Activated CD8-positive, alpha-beta memory T cell treated with anti-CD3 and anti-CD28 coated beads, Interleukin-2, amount 50 U/mL, for 1 hour (primary cell): ENCODE data around the gene GHITM.
"Not testable (repeated sequence)": the region's sequence is repeated elsewhere in the genome, so short reads cannot be mapped to it uniquely, and the experiment has no call there.

ENCODE experiments used
- DNase-seq: peaks from one replicate; pipeline ENCODE4 v3.0.0-alpha.2; 2020; ENCODE audit errors: extremely low read depth

The GHITM gene, protein sequence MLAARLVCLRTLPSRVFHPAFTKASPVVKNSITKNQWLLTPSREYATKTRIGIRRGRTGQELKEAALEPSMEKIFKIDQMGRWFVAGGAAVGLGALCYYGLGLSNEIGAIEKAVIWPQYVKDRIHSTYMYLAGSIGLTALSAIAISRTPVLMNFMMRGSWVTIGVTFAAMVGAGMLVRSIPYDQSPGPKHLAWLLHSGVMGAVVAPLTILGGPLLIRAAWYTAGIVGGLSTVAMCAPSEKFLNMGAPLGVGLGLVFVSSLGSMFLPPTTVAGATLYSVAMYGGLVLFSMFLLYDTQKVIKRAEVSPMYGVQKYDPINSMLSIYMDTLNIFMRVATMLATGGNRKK

DNA sequence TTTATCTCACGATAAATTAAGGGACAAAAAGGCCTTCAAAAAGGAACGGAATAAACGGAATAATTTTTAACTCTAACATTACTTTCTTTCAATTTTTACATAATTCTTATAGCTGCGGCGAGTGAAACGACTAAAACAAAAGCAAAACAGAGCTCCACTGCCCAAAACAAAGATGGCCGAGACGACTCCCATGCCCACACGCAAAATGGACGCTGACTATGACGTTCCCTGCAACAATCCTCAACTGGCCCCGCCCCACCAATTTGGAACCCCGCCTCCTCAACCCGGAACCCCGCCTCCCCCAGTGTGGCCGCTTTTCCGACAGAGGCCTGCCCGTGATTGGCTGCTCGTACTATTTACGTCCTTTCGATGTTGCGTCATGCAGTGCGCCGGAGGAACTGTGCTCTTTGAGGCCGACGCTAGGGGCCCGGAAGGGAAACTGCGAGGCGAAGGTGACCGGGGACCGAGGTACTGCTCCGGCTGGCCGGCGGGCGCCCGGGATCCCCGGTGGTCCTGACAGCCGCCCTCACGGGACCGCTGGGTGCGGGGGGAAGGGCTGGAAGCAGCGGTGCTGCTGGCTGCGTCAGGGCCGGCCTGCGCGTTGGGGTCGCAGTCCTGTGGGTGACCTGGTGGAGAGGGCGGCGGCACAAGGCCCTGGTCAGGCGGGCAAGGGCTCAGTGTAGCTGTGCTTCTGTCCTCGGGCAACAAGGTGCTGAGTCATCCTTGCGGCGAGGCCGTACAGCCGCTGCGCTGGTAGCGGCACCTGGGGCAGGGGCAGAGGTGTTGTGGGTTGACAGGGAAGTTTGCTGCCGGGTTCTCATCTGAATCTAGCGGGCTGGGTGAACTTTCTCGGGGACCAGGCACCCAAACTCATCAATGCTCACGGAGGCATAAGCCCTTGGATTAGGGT is at the start of gene GHITM:
GHITM (plus strand) TSS at position 384 of the 910 bp plus-strand sequence. CDS start 1,992 bp downstream, outside the sequence.
- peak; percentile 97 for DNase-seq

DNA sequence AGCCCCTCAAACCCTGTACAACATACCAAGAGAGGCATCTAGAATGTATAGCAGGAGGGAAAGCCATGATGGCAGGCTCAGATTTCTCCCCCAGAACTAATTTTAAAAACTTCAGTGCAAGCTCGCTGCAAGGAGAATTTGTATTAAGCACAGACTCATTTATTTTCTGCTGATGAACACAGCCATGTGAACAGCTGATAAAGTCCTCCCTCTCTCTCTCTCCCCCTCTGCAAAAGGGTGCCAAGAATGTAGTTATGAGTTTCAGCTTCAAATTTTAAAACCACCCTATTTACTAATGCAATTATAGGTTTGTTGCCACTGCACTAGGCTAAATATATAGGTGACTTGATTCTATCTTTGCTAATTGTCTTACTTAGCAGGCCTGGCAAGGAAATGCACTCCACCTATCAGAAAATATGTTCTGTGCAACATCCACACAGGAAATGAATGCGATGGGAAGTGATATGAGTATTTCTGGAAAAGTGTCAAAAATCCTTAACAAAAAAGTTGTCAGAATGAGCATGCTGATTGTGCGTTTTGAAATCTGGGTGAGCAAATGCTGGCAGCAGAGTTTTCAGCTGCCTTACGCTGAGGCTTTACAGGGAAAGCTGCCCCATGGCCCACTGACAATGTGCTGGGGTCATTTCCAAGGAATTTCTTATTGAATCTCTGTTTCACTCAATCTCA is 43.4 kb upstream of the GHITM start:
- DNase-seq: no peak

DNA sequence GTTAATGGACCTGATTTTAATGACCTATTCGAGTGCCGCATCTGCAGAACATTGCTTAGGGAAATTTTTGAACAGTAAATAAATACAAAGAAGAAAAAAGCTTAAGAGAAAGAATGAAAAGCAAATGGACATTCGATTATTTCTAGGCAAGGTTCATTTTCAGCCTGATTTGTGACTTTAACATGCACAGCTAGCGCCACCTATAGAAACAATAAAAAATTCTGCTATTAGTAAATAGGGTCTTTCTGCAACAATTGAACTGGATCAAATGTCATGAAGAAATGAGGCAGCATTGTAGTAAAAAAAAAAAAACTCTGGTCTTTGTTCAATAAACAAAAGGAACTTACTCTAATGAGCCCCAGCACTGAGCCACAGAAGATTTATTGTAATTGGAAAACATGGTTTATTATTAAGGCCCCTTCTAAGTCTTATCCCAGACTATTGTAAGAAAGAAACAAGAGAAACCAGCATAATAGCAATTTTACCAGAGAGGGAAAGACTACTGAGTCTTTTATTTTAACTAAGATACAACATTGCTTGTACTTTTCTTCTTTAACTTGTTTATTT is 41.4 kb upstream of the GHITM start:
- no peak for DNase-seq

DNA sequence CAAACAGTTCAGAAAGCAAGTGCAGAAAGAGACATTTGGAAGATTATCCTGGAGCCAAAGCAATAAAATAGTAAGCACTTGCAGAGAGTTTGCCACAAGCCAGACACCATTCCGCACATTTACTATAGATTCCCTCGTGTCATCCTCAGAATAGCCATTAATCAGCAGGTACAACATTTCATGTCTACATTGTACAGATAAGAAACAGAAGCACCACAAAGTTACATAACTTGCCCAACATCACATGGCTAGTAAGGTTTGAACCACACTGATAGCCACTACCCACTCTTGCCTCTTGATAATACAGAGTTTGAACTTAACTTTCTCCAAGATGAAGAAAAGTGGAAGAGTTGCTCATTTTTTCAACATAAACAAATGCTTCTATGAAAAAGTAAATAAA is 40.6 kb upstream of the GHITM start:
- DNase-seq: no peak

DNA sequence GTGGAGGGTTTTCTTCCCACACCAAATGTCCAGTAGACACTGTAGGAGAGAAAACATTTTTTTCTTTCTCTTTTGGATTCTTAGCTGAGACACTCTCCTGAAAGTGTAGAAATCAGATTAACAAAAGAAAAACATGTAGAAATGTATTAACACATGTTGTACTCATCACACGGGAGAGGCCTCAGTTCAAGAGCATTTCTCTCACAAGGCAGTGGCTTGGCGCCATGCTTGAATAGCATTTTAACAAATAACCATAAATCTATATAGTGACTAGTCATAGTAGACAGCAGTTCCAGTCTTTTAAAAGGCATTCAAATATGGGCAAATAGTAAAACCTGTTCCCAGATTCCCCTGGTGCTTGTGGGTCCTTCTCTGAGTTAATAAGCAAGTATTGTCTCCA is 38.3 kb upstream of the GHITM start:
- DNase-seq: no peak

DNA sequence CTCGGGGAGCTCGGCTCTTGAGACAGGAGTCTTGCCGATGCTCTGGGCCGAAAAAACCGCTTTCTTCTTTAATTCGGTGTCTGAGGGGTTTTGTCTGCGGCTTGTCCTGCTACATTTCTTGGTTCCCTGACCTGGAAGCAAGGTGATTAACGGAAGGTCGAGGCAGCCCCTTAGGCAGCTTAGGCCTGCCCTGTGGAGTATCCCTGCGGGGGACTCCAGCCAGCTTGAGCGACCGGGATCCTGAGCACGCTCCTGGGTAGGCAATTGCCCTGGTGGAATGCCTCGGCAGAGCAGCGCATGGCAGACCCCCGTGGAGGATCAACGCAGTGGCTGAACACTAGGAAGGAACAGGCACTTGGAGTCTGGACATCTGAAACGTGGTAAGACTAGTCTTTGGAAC is 30.5 kb upstream of the GHITM start:
- DNase-seq: no peak

DNA sequence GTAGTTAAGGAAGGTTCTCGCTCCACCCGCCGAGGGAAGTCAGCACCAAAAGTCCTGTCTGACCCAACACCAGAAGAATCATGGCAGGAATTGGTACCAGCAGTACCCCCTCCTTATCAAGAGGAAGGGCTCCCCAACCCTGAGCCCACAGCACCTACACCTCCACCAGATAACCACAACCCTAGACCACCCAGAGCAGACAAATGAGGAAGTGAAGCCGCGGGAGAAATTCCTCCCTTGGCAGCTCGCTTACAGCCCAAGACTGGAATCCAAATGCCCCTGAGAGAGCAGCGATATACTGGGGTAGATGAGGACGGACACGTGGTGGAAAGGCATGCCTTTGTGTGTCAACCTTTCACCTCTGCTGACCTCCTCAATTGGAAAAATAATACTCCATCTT is 29.5 kb upstream of the GHITM start:
- not testable (repeated sequence) for DNase-seq

DNA sequence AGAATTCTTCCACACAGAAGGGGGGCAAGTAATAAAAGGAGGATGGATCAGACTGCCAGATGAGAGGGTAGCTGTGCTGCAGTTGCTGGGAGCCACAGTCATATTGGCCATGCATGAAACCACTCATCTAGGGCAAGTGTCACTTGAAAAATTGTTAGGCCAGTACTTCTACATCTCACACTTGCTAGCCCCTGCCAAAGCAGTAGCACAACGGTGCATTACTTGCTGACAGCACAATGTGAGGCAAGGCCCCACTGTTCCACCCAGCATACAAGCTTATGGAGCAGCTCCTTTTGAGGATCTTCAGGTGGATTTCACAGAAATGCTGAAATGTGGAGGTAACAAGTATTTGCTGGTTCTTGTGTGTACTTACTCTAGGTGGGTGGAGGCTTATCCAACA is 25.8 kb upstream of the GHITM start:
- not testable (repeated sequence) for DNase-seq

DNA sequence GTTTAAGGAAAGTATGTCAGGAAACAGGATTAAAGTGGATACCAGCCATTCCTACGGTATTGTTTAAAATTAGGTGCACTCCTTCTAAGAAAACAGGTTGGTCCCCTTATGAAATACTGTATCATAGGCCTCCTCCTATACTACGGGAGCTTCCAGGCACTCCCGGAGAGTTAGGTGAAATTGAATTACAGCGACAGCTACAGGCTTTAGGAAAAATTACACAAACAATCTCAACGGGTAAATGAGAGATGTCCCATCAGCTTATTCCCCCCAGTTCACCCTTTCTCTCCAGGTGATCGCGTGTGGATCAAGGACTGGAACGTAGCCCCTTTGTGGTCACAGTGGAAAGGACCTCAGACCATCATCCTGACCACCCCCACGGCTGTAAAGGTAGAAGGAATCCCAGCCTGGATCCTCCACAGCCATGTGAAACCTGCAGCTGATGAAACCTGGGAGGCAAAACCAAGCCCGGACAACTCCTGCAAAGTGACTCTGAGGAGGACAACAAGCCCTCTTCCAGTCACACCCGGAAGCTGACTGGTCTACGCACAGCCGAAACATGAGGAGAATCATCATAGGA is 25.1 kb upstream of the GHITM start:
- no peak for DNase-seq

DNA sequence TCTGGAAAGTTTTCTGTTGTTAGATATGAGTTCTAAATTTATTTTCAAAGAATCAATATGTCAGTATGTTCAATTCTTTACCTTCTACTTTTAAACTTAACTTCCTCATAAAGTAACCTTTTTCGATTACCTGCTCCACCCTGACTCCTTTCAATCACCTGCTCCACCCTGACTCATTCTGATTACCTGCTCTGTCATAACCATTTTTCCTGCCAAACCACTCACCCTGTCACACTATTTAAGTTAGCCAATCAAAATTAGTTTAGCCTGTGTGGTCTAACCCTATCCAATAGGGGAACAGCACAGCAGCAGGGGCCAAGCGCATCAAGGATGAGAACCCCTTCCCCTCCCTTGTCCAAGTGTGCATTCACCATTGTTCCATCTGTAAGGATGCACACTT is 22.1 kb upstream of the GHITM start:
- not testable (repeated sequence) for DNase-seq

DNA sequence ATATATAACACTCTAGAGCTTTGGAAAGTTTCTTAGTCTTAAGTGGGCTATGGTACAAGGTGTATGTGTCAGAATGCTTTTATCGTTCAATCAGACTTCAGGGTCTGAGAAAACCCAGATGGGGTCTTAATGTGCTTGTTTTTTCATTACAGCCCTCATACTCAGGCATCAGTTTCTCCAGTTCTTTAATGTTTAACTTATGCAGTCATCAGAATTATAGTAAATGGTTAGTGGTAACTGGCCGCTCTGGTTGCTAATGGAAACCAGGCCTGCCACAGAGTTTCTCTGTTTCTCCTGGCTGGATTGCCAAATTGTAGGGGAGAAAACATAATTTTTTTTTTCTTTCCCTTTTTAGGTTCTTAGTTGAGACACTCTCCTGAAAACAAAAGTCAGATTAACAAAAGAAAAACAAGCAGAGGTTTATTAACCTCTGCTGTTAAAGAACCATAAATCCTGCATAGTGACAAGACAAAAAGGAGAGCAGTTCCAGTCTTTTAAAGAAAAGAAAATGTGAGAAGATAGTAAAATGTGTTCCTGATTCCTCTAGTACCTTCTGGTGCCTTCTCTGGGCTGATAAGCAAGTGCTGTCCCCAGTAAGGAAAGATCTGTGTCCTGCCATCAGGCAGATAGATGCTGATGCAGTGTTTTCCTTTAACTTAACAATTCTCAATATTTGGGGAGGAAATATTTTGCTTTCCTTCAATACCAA is 21.5 kb upstream of the GHITM start:
- no peak for DNase-seq

DNA sequence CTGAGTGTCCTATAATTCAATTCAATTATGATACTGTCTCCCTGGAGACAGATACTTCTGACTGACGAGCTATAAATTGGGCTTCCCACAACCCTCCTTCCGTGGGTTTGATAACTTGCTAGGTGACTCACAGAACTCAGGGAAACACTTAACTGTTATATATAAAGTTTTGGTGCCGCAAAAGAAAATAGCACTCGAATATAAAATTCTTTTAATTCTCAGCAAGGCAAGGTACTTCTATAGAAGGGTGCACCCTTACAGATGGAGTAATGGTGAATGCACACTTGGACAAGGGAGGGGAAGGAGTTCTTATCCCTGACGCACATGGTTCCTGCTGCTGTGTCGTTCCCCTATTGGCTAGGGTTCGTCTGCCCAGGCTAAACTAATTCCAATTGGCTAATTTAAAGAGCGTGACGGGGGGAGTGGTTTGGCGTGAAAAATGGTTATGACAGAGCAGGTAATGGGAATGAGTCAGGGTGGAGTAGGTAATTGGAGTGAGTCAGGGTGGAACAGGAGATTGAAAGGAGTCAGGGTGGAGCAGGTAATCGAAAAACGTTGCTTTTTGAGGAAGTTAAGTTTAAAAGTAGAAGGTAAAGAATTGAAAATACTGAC is 20.8 kb upstream of the GHITM start:
- DNase-seq: no peak

DNA sequence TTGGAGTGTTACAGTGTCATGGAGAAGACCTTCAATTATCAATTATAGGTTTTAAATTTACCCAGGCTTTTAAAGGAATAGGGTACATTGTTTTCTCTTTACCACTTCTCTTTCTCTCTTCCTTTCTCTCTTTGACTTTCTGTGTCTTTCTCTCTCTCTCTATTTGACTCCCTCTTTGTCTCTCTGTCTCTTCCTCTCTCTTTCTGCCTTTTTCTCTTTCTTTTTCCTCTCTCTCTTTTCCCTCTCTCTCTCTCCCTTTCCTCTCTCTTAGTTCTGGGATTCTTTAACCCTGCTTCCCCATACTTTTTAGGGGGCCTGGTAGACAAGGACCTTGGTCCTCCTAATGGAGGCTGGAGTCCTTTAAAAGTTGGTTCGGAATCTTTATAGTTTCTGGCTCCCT is 15.9 kb upstream of the GHITM start:
- DNase-seq: no peak

DNA sequence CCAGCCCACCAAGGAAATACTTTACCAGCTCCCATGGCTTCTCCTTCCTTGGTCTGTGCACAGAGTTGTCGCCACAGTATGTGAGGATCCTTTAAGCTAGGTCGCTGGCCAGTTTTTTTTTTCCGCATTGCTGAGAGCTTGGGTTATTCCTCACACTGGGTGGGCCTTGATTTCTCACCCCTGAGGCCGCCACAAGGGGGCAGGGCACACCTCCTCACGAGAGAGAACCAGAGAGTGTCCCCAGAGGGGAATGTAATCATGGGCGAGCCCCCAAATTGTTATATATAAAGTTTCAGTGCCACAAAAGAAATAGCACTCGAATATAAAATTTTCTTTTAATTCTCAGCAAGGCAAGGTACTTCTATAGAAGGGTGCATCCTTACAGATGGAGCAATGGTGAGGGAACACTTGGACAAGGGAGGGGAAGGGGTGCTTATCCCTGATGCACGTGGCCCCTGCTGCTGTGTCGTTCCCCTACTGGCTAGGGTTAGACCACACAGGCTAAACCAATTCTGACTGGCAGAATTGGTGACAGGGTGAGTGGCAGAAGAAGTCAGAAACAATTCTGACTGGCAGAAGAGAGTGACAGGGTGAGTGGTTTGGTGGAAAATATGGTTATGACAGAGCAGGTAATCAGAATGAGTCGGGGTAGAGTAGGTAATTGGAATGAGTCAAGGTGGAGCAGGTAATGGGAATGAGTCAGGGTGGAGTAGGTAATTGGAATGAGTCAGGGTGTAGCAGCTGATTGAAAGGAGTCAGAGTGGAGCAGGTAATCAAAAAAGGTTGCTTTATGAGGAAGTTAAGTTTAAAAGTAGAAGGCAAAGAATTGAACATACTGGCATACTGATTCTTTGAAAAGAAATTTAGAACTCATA is 13.2 kb upstream of the GHITM start:
- DNase-seq: not testable (repeated sequence)

DNA sequence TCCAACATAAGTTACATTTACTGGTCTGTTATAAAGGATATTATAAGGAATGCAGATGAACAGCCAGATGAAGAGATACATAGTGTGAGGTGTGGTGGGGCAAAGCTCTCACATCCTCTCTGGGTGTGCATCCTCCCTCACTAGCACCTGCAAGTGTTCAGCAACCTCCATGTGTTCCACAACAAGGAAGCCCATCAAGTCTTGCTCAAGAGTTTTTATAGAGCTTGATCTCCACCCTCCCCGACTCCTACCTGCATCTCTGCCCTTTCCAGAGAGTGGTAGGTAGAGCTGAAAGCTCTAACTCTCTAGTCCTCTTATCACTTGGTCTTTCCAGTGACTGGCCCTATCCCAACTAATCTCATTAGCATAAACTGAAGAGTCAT is 12.5 kb upstream of the GHITM start:
- no peak for DNase-seq

DNA sequence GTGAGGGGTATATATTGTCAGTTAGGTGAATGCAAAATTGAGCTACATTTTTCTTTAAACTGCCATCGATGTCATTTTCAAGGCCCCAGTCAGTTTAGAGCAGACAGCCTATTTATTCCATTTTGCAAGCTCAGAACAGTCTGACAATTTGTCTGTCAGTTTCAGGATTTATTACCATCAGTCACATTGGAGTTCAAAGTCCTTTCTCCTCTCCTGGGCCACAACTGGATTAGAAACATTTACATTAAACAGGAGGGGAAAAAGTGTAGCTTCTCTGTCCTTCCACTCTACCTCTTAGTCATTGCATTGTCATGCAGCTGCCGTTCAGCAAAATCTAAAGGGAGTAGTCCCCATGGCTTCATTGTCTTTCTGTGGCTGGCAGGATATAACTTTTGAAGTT is 3.5 kb upstream of the GHITM start:
- DNase-seq: no peak

DNA sequence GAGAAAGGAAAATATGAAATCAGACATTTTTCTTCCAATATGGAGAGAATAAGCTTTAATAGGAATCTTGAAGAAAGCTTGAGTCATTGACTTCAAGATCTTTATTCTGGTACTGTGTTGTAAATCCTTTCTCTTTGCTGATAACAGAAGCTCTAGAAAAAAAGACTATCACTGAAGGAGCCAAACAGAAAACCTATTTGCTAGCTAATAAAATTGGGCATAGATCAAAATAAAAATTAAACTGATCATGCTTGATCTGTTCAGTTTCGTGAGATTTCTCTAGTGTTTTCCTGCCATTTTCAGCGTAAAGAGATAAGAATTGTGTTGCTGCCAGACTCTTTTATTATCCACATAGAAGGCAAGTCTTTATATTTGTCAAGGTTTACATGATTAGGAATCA is 1.5 kb upstream of the GHITM start:
- no peak for DNase-seq

DNA sequence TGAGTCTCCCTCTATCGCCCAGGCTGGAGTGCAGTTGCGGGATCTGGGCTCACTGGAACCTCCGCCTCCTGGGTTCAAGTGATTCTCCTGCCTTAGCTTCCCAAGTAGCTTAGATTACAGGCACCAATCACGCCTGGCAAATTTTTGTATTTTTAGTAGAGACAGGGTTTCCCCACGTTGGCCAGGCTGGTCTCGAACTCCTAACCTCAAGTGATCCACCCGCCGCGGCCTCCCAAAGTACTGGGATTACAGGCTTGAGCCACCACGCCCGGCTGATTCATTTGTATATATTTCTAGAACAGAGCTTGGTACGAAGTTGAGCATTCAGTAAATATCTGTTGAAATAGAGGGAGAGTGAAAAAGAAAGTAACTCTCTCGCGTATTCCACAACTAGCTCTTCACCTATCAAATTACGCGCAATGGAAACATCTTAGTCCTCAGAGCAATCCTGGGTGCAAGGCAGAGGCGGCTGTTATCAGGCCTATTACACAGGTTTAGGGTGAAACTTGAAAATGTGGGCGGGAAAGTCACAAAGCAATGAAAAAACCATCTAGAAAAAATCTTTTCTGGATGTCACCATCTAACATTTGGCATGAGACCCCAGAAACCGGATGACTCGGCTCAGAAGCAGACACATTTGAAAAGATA is 707 bp upstream of the GHITM start:
- DNase-seq: peak; percentile 14

DNA sequence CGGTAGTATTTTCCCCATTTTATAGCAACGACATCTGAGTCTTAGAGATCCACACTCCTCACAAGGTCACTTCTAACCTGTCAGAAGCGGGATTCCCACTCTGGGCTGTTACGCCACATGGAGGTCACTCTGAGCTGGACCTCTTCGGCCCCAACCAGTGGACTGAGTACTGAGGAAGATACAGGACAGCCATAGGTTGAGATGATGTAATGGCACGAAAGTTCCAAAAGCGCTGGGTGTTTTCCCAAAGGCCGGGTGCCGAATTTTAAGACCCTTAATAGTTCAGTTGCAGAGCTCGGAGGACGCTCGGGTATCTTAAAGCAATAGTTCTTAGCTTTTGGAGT is 699 bp downstream of the GHITM start:
- no peak for DNase-seq
